Karpas-422 (cell line): ENCODE measurements around the gene PTPN14. TPM values are rescaled to one million over a fixed set of nuclear protein-coding genes. Genes with fewer than 3 reads are reported as not detected.

ENCODE experiments used
- DNase-seq: peaks from one replicate; pipeline ENCODE4 v3.0.0-alpha.2; 2015
- H2AFZ ChIP-seq: fragments of 200-600 bp; sonication (generic); 2 replicates; pipeline ENCODE4 v1.6.1; 2014; ENCODE audit warnings: antibody characterized with exemption, low read length, mixed read lengths
- H3K27ac ChIP-seq: fragments of 200-600 bp; sonication (generic); 2 replicates; pipeline ENCODE4 v1.5.1; 2014; ENCODE audit warnings: mild to moderate bottlenecking, low read length, moderate library complexity
- H3K27me3 ChIP-seq: fragments of 200-600 bp; sonication (generic); 2 replicates; pipeline ENCODE4 v1.6.1; 2014; ENCODE audit warnings: low read length, mixed read lengths
- H3K36me3 ChIP-seq: fragments of 200-600 bp; sonication (generic); 2 replicates; pipeline ENCODE4 v1.6.1; 2014; ENCODE audit warnings: low read length, mixed read lengths; ENCODE audit not compliant: insufficient read depth
- H3K4me1 ChIP-seq: fragments of 200-600 bp; sonication (generic); 2 replicates; pipeline ENCODE4 v1.6.1; 2014; ENCODE audit warnings: mild to moderate bottlenecking, low read length, mixed read lengths
- H3K4me2 ChIP-seq: fragments of 200-600 bp; sonication (generic); 2 replicates; pipeline ENCODE4 v1.6.1; 2014; ENCODE audit warnings: low read length, low read depth, mild to moderate bottlenecking; ENCODE audit not compliant: poor library complexity, severe bottlenecking
- H3K4me3 ChIP-seq: fragments of 200-600 bp; sonication (generic); 2 replicates; pipeline ENCODE4 v1.5.1; 2014; ENCODE audit warnings: mild to moderate bottlenecking, antibody characterized with exemption, low read length, mixed read lengths
- H3K79me2 ChIP-seq: fragments of 200-600 bp; sonication (generic); 2 replicates; pipeline ENCODE4 v1.6.1; 2014; ENCODE audit warnings: mild to moderate bottlenecking, low read length, mixed read lengths
- H3K9ac ChIP-seq: fragments of 200-600 bp; sonication (generic); 2 replicates; pipeline ENCODE4 v1.6.0; 2014; ENCODE audit warnings: low read length
- H3K9me2 ChIP-seq: fragments of 200-600 bp; sonication (generic), shearing (Covaris generic); replicated peaks from 2 replicates; pipeline ENCODE4 v1.6.0; 2014; ENCODE audit warnings: mild to moderate bottlenecking, low read length, moderate library complexity; ENCODE audit not compliant: insufficient read depth
- H3K9me3 ChIP-seq: fragments of 300-700, 200-600 bp; sonication (generic); 2 replicates; pipeline ENCODE4 v1.6.1; 2014; ENCODE audit warnings: low read length, mixed read lengths
- H4K20me1 ChIP-seq: fragments of 200-600 bp; sonication (generic); 2 replicates; pipeline ENCODE4 v1.6.1; 2014; ENCODE audit warnings: mild to moderate bottlenecking, antibody characterized with exemption, low read length, low read depth; ENCODE audit not compliant: insufficient read depth
- total RNA-seq: library from RNA; depleted of rRNA; stranded (reverse); fragments of >200 nt; shearing (Covaris generic); gene quantifications from 2 replicates; pipeline ENCODE4 v1.2.3, GENCODE V29; 2014; ENCODE audit warnings: low replicate concordance

Gene PTPN14
- total RNA-seq, 1 experiment from 2014 or later, result 0.56 TPM

GRCh38 chr1:214541693-214542092 is 9.7 kb downstream of the PTPN14 start:
- Histone ChIP-seq H3K79me2 (no peaks in the 10 kb centered on the region), H3K4me2 (no peak overlapping the region), H2AFZ (no peak overlapping the region), H3K9me2 (no peaks in the 10 kb centered on the region), H3K27ac (no peak overlapping the region), H3K27me3 (no peaks in the 10 kb centered on the region), H3K36me3 (no peaks in the 10 kb centered on the region), H3K9me3 (no peaks in the 10 kb centered on the region), H3K4me1 (peaks cover 7% of the 10 kb centered on the region), H4K20me1 (no peaks in the 10 kb centered on the region), H3K4me3 (no peak overlapping the region), H3K9ac (no peak overlapping the region)
- DNase-seq, result no peak

DNA sequence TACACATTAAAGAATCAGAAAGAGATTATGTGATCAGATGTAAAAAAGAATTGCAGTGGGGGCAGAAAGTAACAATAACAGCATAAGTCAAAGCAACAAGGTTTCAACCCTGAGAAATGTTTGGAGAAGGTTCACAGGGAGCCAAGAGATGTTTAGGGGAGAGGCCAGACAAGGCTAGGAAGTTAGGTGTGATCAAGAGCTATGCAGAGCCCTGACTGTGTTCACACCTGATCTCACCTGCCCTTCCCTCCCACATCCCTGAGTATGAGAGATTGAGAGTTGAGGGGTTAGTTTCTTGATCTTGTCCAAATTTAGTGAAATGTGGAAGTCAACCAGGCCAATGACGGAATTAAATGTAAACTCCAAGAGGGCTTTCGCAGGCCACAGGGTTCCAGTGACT is 10.2 kb downstream of the PTPN14 start:
- Histone ChIP-seq H3K4me1 (peaks cover 7% of the 10 kb centered on the region), H3K79me2 (no peaks in the 10 kb centered on the region), H3K9me2 (no peaks in the 10 kb centered on the region), H3K9me3 (no peaks in the 10 kb centered on the region), H3K4me3 (no peak overlapping the region), H3K4me2 (no peak overlapping the region), H4K20me1 (no peaks in the 10 kb centered on the region), H3K27me3 (no peaks in the 10 kb centered on the region), H3K36me3 (no peaks in the 10 kb centered on the region), H3K9ac (no peak overlapping the region), H3K27ac (no peak overlapping the region), H2AFZ (no peak overlapping the region)
- DNase-seq, result no peak

GRCh38 chr1:214540324-214540723 is 11.1 kb downstream of the PTPN14 start:
- no peaks in the 10 kb centered on the region for H3K9me3 ChIP-seq
- H4K20me1 ChIP-seq, result no peaks in the 10 kb centered on the region
- no peaks in the 10 kb centered on the region for H3K9me2 ChIP-seq
- no peak overlapping the region for H3K9ac ChIP-seq
- H3K27ac ChIP-seq, result no peak overlapping the region
- no peak overlapping the region for H2AFZ ChIP-seq
- no peak overlapping the region for H3K4me2 ChIP-seq
- H3K79me2 ChIP-seq, result no peaks in the 10 kb centered on the region
- no peaks in the 10 kb centered on the region for H3K36me3 ChIP-seq
- H3K27me3 ChIP-seq, result no peaks in the 10 kb centered on the region
- peaks cover 7% of the 10 kb centered on the region for H3K4me1 ChIP-seq
- DNase-seq, result no peak
- no peak overlapping the region for H3K4me3 ChIP-seq

DNA sequence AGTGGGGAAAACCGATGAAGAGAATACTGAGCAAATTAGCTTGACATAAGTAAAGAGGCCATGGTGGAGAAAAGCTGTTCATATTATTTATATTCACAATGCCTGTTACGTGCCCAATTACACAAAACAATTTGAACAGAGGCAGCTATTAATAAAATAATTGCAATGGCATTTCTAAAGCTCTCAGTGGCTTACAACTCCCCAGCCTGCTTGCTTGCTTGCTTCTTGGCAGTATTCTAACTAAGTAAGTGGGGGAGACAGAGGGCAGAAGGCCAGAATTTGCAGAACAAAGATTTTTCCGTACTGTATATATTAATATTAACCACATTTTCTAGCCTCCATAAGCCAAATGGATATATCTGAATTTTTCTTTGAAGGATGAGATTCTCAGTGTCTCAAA is 12.9 kb downstream of the PTPN14 start:
- Histone ChIP-seq H3K4me2 (no peak overlapping the region), H4K20me1 (no peaks in the 10 kb centered on the region), H3K4me1 (peaks cover 7% of the 10 kb centered on the region), H2AFZ (peak overlapping the region; percentile 87; the same call in 1 of the 2 replicates), H3K27me3 (no peaks in the 10 kb centered on the region), H3K79me2 (no peaks in the 10 kb centered on the region), H3K9me2 (no peaks in the 10 kb centered on the region), H3K36me3 (no peaks in the 10 kb centered on the region), H3K27ac (no peak overlapping the region), H3K9ac (no peak overlapping the region), H3K9me3 (no peaks in the 10 kb centered on the region), H3K4me3 (no peak overlapping the region)
- DNase-seq, result no peak

DNA sequence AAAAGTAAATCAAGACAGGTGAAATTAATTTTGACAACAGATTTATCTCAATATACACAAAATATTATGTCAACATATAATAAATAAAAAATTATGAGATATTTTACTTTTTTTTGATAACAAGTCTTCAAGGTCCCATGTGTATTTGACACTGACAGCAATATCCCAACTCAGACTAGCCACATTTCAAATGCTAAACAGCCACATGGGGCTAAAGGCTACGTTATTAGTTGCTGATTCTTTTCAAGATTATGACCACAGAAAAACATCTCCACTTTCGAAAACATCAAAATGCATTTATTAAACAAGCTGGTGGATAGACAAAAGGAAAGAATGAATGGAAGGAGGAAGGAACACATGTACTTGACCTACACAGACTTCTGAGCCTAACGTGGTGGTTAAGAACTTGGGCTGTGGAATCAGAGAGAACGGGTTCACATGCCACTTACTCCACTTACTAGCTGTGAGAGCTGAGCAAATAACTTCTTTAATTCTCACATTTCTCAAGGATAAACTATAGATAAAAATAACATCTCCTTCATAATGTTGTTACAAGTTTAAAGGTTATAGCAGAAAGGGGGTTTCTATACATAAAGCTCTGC is 13.4 kb downstream of the PTPN14 start:
- Histone ChIP-seq H2AFZ (peak overlapping the region; percentile 87), H3K9me2 (no peaks in the 10 kb centered on the region), H4K20me1 (no peaks in the 10 kb centered on the region), H3K4me3 (no peak overlapping the region), H3K79me2 (no peaks in the 10 kb centered on the region), H3K9ac (no peak overlapping the region), H3K27me3 (no peaks in the 10 kb centered on the region), H3K27ac (no peak overlapping the region), H3K4me2 (no peak overlapping the region), H3K4me1 (peaks cover 7% of the 10 kb centered on the region), H3K36me3 (no peaks in the 10 kb centered on the region), H3K9me3 (no peaks in the 10 kb centered on the region)
- no peak for DNase-seq

GRCh38 chr1:214537219-214537618 is 14.2 kb downstream of the PTPN14 start:
- H3K36me3 ChIP-seq, result no peaks in the 10 kb centered on the region
- H3K9me3 ChIP-seq, result no peaks in the 10 kb centered on the region
- no peak overlapping the region; the same call in 1 of the 2 replicates for H2AFZ ChIP-seq
- H3K27ac ChIP-seq, result no peak overlapping the region
- H4K20me1 ChIP-seq, result no peaks in the 10 kb centered on the region
- no peaks in the 10 kb centered on the region for H3K79me2 ChIP-seq
- H3K9ac ChIP-seq, result no peak overlapping the region
- H3K27me3 ChIP-seq, result no peaks in the 10 kb centered on the region
- no peak overlapping the region for H3K4me3 ChIP-seq
- H3K4me1 ChIP-seq, result peaks cover 7% of the 10 kb centered on the region
- no peaks in the 10 kb centered on the region for H3K9me2 ChIP-seq
- no peak overlapping the region for H3K4me2 ChIP-seq
- no peak for DNase-seq

DNA sequence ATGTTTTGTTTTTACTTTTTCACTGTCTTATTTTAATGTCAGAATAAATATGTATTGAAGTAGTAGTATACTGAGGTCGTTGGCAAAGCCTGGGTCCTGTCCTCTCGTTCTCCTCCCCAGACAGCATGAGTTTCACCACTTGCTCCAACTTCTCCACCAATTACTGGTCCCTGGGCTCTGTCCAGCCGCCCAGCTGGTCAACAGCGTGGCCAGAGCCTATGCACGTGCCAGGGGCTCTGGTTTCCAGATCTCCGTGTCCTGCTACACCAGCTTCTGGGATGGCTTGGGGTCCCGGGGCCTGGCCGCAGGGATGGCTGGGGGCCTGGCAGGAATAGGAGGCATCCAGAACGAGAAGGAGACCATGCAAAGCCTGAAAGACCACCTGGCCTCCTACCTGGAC is 19.3 kb downstream of the PTPN14 start:
- DNase-seq, result no peak
- Histone ChIP-seq H3K4me3 (no peak overlapping the region), H3K9me2 (no peaks in the 10 kb centered on the region), H3K27me3 (no peaks in the 10 kb centered on the region), H3K4me2 (no peak overlapping the region), H3K9me3 (no peaks in the 10 kb centered on the region), H3K4me1 (peaks cover 14% of the 10 kb centered on the region), H3K27ac (no peak overlapping the region), H2AFZ (no peak overlapping the region), H3K9ac (no peak overlapping the region), H3K36me3 (no peaks in the 10 kb centered on the region), H3K79me2 (no peaks in the 10 kb centered on the region), H4K20me1 (no peaks in the 10 kb centered on the region)

DNA sequence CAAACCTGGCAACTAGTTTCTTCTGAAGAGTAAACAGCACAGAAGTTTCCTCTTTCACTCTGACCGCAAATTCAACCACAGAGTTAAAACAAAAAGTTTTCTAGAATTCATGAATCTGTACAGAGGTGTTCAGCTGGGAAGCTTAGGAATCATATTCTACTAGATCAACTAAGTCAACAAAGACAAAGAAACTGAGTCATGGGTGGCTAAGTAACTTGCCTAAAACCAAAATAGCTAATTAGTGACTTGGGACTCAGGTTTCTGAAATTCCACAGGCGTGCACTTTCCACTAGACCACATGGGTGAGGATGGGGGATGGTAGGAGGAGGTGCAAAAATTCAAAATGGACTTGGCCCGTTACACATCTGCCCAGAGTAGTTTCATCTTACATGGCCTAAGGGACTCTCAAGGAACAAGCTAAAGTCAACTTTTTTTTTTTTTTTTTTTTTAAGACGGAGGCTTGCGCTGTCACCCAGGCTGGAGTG is 25.8 kb downstream of the PTPN14 start:
- no peak overlapping the region for H3K27ac ChIP-seq
- H2AFZ ChIP-seq, result no peak overlapping the region
- H4K20me1 ChIP-seq, result no peaks in the 10 kb centered on the region
- no peak overlapping the region for H3K9ac ChIP-seq
- H3K36me3 ChIP-seq, result no peaks in the 10 kb centered on the region
- no peaks in the 10 kb centered on the region for H3K9me3 ChIP-seq
- H3K9me2 ChIP-seq, result no peaks in the 10 kb centered on the region
- DNase-seq, result no peak
- H3K27me3 ChIP-seq, result 0 out of 2 replicates have a peak, but pooled peaks cover 2% of the 10 kb centered on the region
- no peak overlapping the region for H3K4me3 ChIP-seq
- no peaks in the 10 kb centered on the region for H3K79me2 ChIP-seq
- H3K4me2 ChIP-seq, result no peak overlapping the region
- peaks cover 13% of the 10 kb centered on the region for H3K4me1 ChIP-seq
